PC-9 (cell line): ENCODE data around the gene KCTD16. TPM values are rescaled to one million over a fixed set of nuclear protein-coding genes. Genes with fewer than 3 reads are reported as not detected.

Experiments
- BruUV-seq: library from RNA; stranded (reverse); fragments of 400-500 nt; replicated peaks from 2 replicates; lab custom pipeline; 2021; lab: Mats Ljungman, UMichigan
- CTCF ChIA-PET: fragments of 300-600 bp; sonication (Branson Sonifier 250); formaldehyde crosslinking; loops from one replicate; lab custom pipeline; 2022; ENCODE audit warnings: antibody characterized with exemption; lab: Charles Lee
- POLR2A ChIA-PET: fragments of 300-600 bp; sonication (Branson Sonifier 250); formaldehyde crosslinking; loops from one replicate; lab custom pipeline; 2022; ENCODE audit warnings: antibody characterized with exemption; ENCODE audit not compliant: unreplicated experiment; lab: Charles Lee
- DNase-seq, 2 experiments: peaks; one replicate each; pipeline versions ENCODE4 v3.0.0 to v3.0.0-alpha.2; 2015 to 2022; ENCODE audit warnings: mixed read lengths in 1 of 2
- H2AFZ ChIP-seq: fragments of 200-600 bp; sonication (generic); 2 replicates; pipeline ENCODE4 v1.8.1; 2017; ENCODE audit warnings: antibody characterized with exemption
- H3F3A ChIP-seq: fragments of 200-600 bp; sonication (generic); 2 replicates; pipeline ENCODE4 v1.8.1; 2017; ENCODE audit warnings: antibody characterized with exemption, mild to moderate bottlenecking, low read depth; ENCODE audit not compliant: insufficient read depth
- H3K27ac ChIP-seq: fragments of 200-600 bp; sonication (generic); 2 replicates; pipeline ENCODE4 v1.6.1; 2016; ENCODE audit warnings: mixed run types
- H3K27me3 ChIP-seq: fragments of 200-600 bp; sonication (generic); 2 replicates; pipeline ENCODE4 v1.6.1; 2016; ENCODE audit warnings: low read depth, mixed run types; ENCODE audit not compliant: insufficient read depth
- H3K36me3 ChIP-seq: fragments of 200-600 bp; sonication (generic); 2 replicates; pipeline ENCODE4 v1.6.1; 2016; ENCODE audit warnings: low read depth, mixed run types
- H3K4me1 ChIP-seq: fragments of 200-600 bp; sonication (generic); replicated peaks from 2 replicates; pipeline ENCODE4 v1.6.1; 2016; ENCODE audit warnings: mixed run types; ENCODE audit not compliant: insufficient read depth
- H3K4me2 ChIP-seq: fragments of 200-600 bp; sonication (generic); 2 replicates; pipeline ENCODE4 v1.6.1; 2017; ENCODE audit warnings: mixed run types
- H3K4me3 ChIP-seq: fragments of 200-600 bp; sonication (generic); 2 replicates; pipeline ENCODE4 v1.6.1; 2016; ENCODE audit warnings: mixed run types
- H3K79me2 ChIP-seq: fragments of 200-600 bp; sonication (generic); 2 replicates; pipeline ENCODE4 v1.6.1; 2017; ENCODE audit warnings: low read depth, mixed run types
- H3K9me2 ChIP-seq: fragments of 200-600 bp; sonication (generic); 2 replicates; pipeline ENCODE4 v1.8.1; 2017; ENCODE audit warnings: mild to moderate bottlenecking; ENCODE audit not compliant: insufficient read depth
- H3K9me3 ChIP-seq: fragments of 200-600 bp; sonication (generic); 2 replicates; pipeline ENCODE4 v1.8.1; 2016; ENCODE audit warnings: low read depth; ENCODE audit not compliant: insufficient read depth
- H4K20me1 ChIP-seq: fragments of 200-600 bp; sonication (generic); 2 replicates; pipeline ENCODE4 v1.8.1; 2017; ENCODE audit not compliant: insufficient read depth
- EZH2 ChIP-seq: fragments of 200-600 bp; sonication (generic); IDR thresholded peaks from 2 replicates; pipeline ENCODE4 v1.8.0; 2017; ENCODE audit warnings: antibody characterized with exemption, low read depth
- intact Hi-C: fragments of 100-400 bp; cut with micrococcal nuclease; formaldehyde crosslinking; loops from one replicate; pipeline ENCODE4 v1.10.0; 2022; ENCODE audit not compliant: unreplicated experiment
- total RNA-seq: library from RNA; stranded (reverse); gene quantifications from 2 replicates; pipeline ENCODE4 v1.2.3, GENCODE V29; 2021
- TF ChIP-seq, protein P1 (sequence below): fragments of 200-600 bp; sonication (generic); conservative IDR thresholded peaks from 2 replicates; pipeline ENCODE4 v1.6.1; 2017; ENCODE audit warnings: mixed run types, antibody characterized with exemption, mild to moderate bottlenecking, moderate library complexity

KCTD16 gene
- total RNA-seq, 1 experiment from 2014 or later: 0.33 TPM

DNA sequence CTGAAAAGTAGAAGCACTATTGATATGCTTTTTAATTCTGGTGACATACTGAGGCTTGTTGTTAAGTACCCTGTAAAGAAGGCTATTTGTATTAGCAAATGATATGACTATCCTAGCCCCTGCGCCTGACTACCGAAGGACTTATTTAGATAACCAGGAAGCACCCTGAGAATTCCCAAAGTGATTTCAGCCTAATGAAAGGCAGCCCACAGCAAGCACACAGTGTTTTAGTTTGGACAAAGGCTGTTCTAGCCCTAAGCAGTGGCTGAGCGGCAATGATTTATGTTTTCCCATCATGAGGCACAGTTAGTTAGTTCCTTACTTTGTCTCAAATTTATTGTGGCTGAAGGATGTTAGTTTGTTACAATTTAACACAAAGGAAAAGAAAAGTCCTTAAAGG is 235.3 kb downstream of the KCTD16 start:
- Histone ChIP-seq H3K9me2 (no peaks in the 10 kb centered on the region; the same call in 1 of the 2 replicates), H3K27me3 (no peaks in the 10 kb centered on the region; the same call in 1 of the 2 replicates), H3K4me3 (no peak overlapping the region), H3K79me2 (no peaks in the 10 kb centered on the region), H2AFZ (no peak overlapping the region), H4K20me1 (no peaks in the 10 kb centered on the region), H3K4me1 (no peaks in the 10 kb centered on the region), H3K9me3 (no peaks in the 10 kb centered on the region), H3K36me3 (no peaks in the 10 kb centered on the region), H3K4me2 (no peak overlapping the region), H3F3A (no peaks in the 10 kb centered on the region), H3K27ac (no peak overlapping the region)
- DNase-seq: no peak
- CTCF ChIA-PET: no interaction called here
- TF ChIP-seq, protein P1, sequence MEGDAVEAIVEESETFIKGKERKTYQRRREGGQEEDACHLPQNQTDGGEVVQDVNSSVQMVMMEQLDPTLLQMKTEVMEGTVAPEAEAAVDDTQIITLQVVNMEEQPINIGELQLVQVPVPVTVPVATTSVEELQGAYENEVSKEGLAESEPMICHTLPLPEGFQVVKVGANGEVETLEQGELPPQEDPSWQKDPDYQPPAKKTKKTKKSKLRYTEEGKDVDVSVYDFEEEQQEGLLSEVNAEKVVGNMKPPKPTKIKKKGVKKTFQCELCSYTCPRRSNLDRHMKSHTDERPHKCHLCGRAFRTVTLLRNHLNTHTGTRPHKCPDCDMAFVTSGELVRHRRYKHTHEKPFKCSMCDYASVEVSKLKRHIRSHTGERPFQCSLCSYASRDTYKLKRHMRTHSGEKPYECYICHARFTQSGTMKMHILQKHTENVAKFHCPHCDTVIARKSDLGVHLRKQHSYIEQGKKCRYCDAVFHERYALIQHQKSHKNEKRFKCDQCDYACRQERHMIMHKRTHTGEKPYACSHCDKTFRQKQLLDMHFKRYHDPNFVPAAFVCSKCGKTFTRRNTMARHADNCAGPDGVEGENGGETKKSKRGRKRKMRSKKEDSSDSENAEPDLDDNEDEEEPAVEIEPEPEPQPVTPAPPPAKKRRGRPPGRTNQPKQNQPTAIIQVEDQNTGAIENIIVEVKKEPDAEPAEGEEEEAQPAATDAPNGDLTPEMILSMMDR: no peak
- no peak for TF ChIP-seq EZH2
- no TSS peak for BruUV-seq
- POLR2A ChIA-PET: interaction anchor here (0.6 kb wide), 1 partner anchor 600 kb away, joined by 9 read pairs; no protein-coding TSS in a partner anchor
- intact Hi-C loops: no loop called here

DNA sequence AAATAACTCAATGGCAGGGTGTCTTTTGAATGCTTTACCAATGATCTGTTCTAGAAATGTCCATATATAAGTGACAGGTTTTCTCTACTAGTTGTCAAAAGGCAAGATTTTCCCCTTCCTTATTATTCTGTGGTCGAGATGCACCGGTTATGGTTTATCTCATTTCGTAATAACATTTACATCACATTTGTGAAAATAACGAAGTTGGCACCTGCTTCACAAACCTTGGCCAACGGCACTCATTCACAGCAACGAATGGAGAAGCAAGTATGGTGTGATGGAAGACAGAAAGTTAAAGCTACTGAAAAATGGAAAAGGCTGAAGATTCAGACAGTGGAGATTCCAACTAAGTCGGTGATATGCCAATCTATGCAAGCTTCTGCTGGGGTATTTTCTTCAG is 235.8 kb downstream of the KCTD16 start:
- ChIA-PET CTCF (no interaction called here), POLR2A (no interaction called here)
- no peak overlapping the region for H3K4me2 ChIP-seq
- H3K36me3 ChIP-seq: no peaks in the 10 kb centered on the region
- no peaks in the 10 kb centered on the region; the same call in 1 of the 2 replicates for H3K27me3 ChIP-seq
- no peaks in the 10 kb centered on the region for H3K9me3 ChIP-seq
- H3K4me1 ChIP-seq: no peaks in the 10 kb centered on the region
- H3F3A ChIP-seq: no peaks in the 10 kb centered on the region
- H3K4me3 ChIP-seq: no peak overlapping the region
- intact Hi-C loops: no loop called here
- TF ChIP-seq EZH2: no peak
- TF ChIP-seq, protein P1: no peak
- H3K79me2 ChIP-seq: no peaks in the 10 kb centered on the region
- H3K27ac ChIP-seq: no peak overlapping the region
- H2AFZ ChIP-seq: no peak overlapping the region
- H4K20me1 ChIP-seq: no peaks in the 10 kb centered on the region
- no TSS peak for BruUV-seq
- DNase-seq: no peak
- H3K9me2 ChIP-seq: no peaks in the 10 kb centered on the region; the same call in 1 of the 2 replicates

DNA sequence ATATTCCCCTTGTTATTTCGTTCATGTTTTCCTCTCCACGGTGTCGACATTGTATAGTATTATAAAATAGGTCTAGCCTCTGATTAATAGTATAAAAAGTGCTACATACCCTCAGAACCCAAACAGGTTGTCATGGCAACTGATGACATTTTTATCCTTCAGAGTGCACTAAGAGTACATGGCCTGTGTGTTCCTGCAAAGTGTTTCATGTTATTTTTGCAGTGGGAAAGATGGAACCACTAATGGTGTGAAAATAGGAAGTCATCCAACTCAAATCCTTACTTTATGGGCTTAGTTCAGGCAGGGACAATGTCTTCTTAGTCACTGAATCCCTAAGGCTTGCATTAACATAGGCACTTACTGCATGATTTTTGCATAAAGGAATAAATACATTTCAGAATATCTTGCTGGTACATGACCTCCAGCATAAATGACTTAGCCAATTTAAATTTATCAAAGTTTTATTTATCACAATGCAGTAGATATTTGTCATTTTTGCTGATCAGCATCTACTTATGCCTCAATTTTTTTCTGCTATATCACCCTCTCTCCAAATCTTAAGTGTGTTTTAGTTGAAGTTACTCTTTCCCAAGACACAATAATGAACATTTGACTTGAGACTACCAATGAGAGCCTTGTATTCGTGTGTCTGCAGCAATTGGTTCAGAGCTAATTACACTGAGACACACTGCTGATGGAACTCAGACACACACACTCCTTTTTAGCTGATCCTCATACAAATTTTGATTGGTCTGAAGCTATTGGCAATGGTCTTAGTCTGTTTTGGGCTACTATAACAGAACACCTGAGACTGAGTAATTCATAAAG is 243.7 kb downstream of the KCTD16 start:
- H3K9me3 ChIP-seq: no peaks in the 10 kb centered on the region
- no peaks in the 10 kb centered on the region for H4K20me1 ChIP-seq
- no peak overlapping the region for H2AFZ ChIP-seq
- no peaks in the 10 kb centered on the region for H3K36me3 ChIP-seq
- H3F3A ChIP-seq: no peaks in the 10 kb centered on the region
- no peak overlapping the region for H3K4me2 ChIP-seq
- H3K4me1 ChIP-seq: no peaks in the 10 kb centered on the region
- H3K4me3 ChIP-seq: no peak overlapping the region
- ChIA-PET POLR2A (no interaction called here), CTCF (no interaction called here)
- TF ChIP-seq, protein P1: no peak
- no peak for TF ChIP-seq EZH2
- no peaks in the 10 kb centered on the region for H3K9me2 ChIP-seq
- no peak for DNase-seq
- H3K27me3 ChIP-seq: 0 out of 2 replicates have a peak, but pooled peaks cover 4% of the 10 kb centered on the region
- no peak overlapping the region for H3K27ac ChIP-seq
- BruUV-seq: no TSS peak
- intact Hi-C loops: no loop called here
- H3K79me2 ChIP-seq: no peaks in the 10 kb centered on the region
